ENCODE measurements around the gene CHID1. TPM values are rescaled to one million over a fixed set of nuclear protein-coding genes. Genes with fewer than 3 reads are reported as not detected.

Gene CHID1
- total RNA-seq, 4 donors from 2014 or later: 36.0 to 55.3 (median 46.4) TPM

DNA sequence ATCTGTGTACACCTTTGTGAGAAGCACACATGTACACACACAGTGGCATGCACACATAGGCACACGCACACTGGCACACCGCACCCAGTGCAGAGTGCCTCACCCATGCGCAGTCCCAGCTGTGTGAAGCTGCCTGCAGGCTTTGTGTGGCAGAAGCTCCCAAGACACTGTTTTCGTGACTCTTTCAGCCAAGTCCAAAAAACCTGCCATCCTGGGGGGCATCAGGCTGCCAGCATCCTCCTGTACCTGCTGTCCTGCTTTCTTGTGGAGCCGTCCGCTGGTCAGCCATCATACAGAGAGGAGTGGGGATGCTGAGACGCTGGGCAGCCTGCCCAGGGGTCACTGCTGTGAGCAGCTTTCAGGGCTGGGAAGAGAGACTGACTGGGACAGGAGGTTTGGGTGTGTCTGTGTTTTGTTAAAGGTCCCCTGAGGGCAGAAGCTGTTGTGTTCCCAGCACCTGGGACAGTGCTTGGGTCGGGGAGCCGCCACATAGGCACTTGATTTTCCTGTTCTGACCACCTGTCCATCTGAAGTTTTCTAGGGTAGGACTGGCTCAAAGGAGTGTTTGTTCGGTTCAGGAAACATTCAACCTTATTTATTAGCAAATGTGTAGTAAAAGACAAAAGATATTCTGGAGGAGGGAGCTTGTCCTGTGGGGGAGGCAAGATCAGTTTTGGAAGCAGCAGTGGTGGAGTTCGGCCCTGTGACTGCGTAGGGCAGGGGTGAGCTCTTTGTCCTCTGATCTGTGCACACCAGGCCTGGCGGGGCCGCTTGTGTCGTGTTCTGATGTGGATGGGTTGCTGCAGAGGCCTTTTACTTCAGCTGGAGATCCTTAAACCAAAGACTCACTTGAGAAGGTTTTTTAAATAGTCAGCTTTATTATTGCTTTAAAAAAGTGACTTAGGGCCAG lies 44.8 kb upstream of the CHID1 start:
- Histone ChIP-seq H3K36me3 (peaks cover 0 to 43% of the 10 kb centered on the region in 2 donors), H3K27me3 (no peaks in the 10 kb centered on the region), H3K27ac (no peak overlapping the region), H3K4me1 (peaks cover 0 to 58% (median 2%) of the 10 kb centered on the region in 3 donors), H3K4me3 (no peak overlapping the region), H3K9me3 (no peaks in the 10 kb centered on the region)
- 70 to 82% methylated on average over 2 to 7 of the region's 15 CpGs for WGBS, 2 donors (ENCODE audit: low coverage in 1 of 2)
- TF ChIP-seq EP300 (IDR thresholded peaks at IDR 0.05) (no peak), CTCF (IDR thresholded peaks at IDR 0.05) (no peak), POLR2AphosphoS5 (IDR thresholded peaks at IDR 0.05) (no peak), POLR2A (IDR thresholded peaks at IDR 0.05) (no peak)
- ATAC-seq: no peak

GRCh38 chr11:954392-955153 lies 44.0 kb upstream of the CHID1 start:
- Histone ChIP-seq H3K27me3 (no peaks in the 10 kb centered on the region), H3K36me3 (peaks cover 0 to 42% of the 10 kb centered on the region in 2 donors), H3K4me3 (no peak overlapping the region), H3K9me3 (peaks cover 0 to 4% (median 0%) of the 10 kb centered on the region in 3 donors), H3K27ac (no peak overlapping the region), H3K4me1 (peaks cover 0 to 58% (median 2%) of the 10 kb centered on the region in 3 donors)
- WGBS, 2 donors (ENCODE audit: low coverage in 1 of 2): 57 to 71% methylated on average over 4 to 5 of the region's 5 CpGs
- no peak for ATAC-seq
- TF ChIP-seq CTCF (IDR thresholded peaks at IDR 0.05): no peak
- no peak for TF ChIP-seq POLR2AphosphoS5 (IDR thresholded peaks at IDR 0.05)
- TF ChIP-seq EP300 (IDR thresholded peaks at IDR 0.05): no peak
- TF ChIP-seq POLR2A (IDR thresholded peaks at IDR 0.05): no peak

- Histone ChIP-seq H3K36me3 (peaks cover 0 to 47% of the 10 kb centered on the region in 2 donors), H3K4me1 (peaks cover 0 to 58% (median 2%) of the 10 kb centered on the region in 3 donors), H3K27ac (no peak overlapping the region), H3K9me3 (peaks cover 0 to 13% (median 0%) of the 10 kb centered on the region in 3 donors), H3K27me3 (no peaks in the 10 kb centered on the region), H3K4me3 (no peak overlapping the region)
- TF ChIP-seq POLR2A (IDR thresholded peaks at IDR 0.05): no peak
- no peak for TF ChIP-seq POLR2AphosphoS5 (IDR thresholded peaks at IDR 0.05)
- no peak for TF ChIP-seq CTCF (IDR thresholded peaks at IDR 0.05)
- no peak for TF ChIP-seq EP300 (IDR thresholded peaks at IDR 0.05)
- no peak for ATAC-seq
- WGBS, 2 donors (ENCODE audit: low coverage in 1 of 2): 66 to 84% methylated on average over 6 to 10 of the region's 13 CpGs
These were observed 42.9 kb upstream of the CHID1 start for GRCh38 chr11:953512-953911.

- H3K4me3 ChIP-seq: no peak overlapping the region
- ATAC-seq: no peak
- no peak for TF ChIP-seq POLR2AphosphoS5 (IDR thresholded peaks at IDR 0.05)
- no peak for TF ChIP-seq CTCF (IDR thresholded peaks at IDR 0.05)
- no peak for TF ChIP-seq EP300 (IDR thresholded peaks at IDR 0.05)
- no peak for TF ChIP-seq POLR2A (IDR thresholded peaks at IDR 0.05)
- H3K27me3 ChIP-seq: no peaks in the 10 kb centered on the region
- no peak overlapping the region for H3K27ac ChIP-seq
- 56% methylated on average over 6 to 11 of the region's 18 CpGs for WGBS, 2 donors (ENCODE audit: low coverage in 1 of 2)
- H3K9me3 ChIP-seq: peaks cover 0 to 13% (median 0%) of the 10 kb centered on the region in 3 donors
- H3K36me3 ChIP-seq: peaks cover 0 to 45% of the 10 kb centered on the region in 2 donors
- H3K4me1 ChIP-seq: peaks cover 0 to 57% (median 2%) of the 10 kb centered on the region in 3 donors
These were observed 42.1 kb upstream of the CHID1 start for GRCh38 chr11:952406-953385.
